ENCODE results near the gene RALA. TPM values are rescaled to one million over a fixed set of nuclear protein-coding genes. Genes with fewer than 3 reads are reported as not detected.

RALA gene
- total RNA-seq, 2 experiments from 2014 or later = 32.5 to 32.8 TPM

DNA sequence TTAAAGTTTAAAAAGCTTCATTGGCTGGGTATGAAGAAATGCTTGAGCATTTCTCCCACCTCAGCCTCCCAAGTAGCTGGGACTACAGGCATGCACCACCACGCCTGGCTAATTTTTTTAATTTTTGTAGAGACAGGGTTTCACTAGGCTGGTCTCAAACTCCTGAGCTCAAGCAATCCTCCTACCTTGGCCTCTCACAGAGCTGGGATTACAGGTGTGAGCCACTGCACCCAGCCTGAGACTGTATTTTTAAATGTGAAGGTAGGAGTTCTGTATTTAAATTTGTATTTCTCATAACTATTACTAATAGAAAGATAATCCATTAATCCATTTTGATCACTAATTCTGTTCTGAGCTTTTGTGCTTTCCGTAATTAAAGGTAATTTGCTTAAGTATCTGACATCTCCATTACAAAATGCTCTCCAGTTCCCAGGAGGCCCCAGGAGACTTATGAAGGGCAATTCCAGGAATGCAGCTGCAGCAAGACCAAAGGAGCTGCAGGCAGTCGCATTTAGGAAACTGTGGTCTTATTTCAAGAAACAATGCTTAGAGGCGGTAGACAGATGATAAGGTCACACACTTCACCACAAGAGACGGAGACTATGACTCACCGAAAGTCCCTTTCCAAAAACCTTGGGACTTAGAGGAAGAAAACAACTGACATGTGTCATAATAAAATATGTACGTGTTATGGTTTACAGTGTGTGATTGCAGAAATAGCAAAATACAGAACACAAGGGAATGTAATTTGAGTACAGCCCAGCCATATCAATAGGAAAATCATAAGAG lies 33.9 kb upstream of the RALA start:
- Mint-ChIP-seq H3K27ac (peak overlapping the region; percentile 79), H3K36me3 (ENCODE audit: low read depth) (no peaks in the 10 kb centered on the region), H3K4me1 (ENCODE audit: low read depth) (peaks cover 51% of the 10 kb centered on the region), H3K9me3 (peaks cover 3% of the 10 kb centered on the region), H3K27me3 (no peaks in the 10 kb centered on the region), H3K4me3 (peak overlapping the region; percentile 34)
- ChIA-PET POLR2A (interaction anchor here (1.1 to 2.3 kb wide), 2 partner anchors 9 to 21 kb away, joined by 3 to 6 read pairs; no protein-coding TSS in a partner anchor), CTCF (interaction anchor here (0.7 to 4.5 kb wide), 6 partner anchors 10 to 546 kb away, joined by 3 to 55 read pairs (median 4); partner anchors contain the start of genes RALA and SUGCT)
- TF ChIP-seq, protein P1, sequence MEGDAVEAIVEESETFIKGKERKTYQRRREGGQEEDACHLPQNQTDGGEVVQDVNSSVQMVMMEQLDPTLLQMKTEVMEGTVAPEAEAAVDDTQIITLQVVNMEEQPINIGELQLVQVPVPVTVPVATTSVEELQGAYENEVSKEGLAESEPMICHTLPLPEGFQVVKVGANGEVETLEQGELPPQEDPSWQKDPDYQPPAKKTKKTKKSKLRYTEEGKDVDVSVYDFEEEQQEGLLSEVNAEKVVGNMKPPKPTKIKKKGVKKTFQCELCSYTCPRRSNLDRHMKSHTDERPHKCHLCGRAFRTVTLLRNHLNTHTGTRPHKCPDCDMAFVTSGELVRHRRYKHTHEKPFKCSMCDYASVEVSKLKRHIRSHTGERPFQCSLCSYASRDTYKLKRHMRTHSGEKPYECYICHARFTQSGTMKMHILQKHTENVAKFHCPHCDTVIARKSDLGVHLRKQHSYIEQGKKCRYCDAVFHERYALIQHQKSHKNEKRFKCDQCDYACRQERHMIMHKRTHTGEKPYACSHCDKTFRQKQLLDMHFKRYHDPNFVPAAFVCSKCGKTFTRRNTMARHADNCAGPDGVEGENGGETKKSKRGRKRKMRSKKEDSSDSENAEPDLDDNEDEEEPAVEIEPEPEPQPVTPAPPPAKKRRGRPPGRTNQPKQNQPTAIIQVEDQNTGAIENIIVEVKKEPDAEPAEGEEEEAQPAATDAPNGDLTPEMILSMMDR (IDR thresholded peaks at IDR 0.05) = no peak
- ATAC-seq (peak; percentile 83), DNase-seq (peak; percentile 92)
- intact Hi-C loops (cut with micrococcal nuclease) = loop anchor here (5.0 kb wide), 2 partner anchors 33 to 143 kb away; partner anchors contain the start of gene RALA

DNA sequence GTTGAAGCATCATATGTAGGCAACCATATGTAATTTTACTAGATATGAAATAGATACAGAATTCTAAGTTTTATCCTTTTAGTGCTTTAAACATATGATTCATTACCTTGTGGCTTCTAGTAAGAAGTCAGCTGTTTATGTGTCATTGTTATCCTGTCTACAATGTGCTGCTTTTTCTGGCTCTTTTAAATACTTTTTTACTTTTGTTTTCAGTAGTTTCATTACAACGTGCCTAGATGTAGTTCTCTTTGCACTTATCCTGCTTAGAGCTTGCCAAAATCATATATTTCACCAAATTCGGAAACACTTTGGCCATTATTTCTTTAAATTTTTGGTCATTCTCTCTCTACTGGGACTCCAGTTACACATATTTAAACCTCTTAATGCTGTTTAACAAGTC lies 30.8 kb upstream of the RALA start:
- peaks cover 44% of the 10 kb centered on the region for H3K4me1 Mint-ChIP-seq (ENCODE audit: low read depth)
- CTCF ChIA-PET = interaction anchor here (0.9 to 3.2 kb wide), 5 partner anchors 12 to 153 kb away, joined by 3 to 20 read pairs (median 5); no protein-coding TSS in a partner anchor
- H3K27me3 Mint-ChIP-seq = no peaks in the 10 kb centered on the region
- TF ChIP-seq, protein P1 (IDR thresholded peaks at IDR 0.05) = no peak
- intact Hi-C loops (cut with micrococcal nuclease) = no loop called here
- peak overlapping the region; percentile 60 for H3K27ac Mint-ChIP-seq
- ATAC-seq = peak; percentile 72
- H3K4me3 Mint-ChIP-seq = peak overlapping the region; percentile 28
- POLR2A ChIA-PET = interaction anchor here (1.1 to 1.2 kb wide), 2 partner anchors 31 to 141 kb away, joined by 3 to 4 read pairs; partner anchors contain the start of gene RALA
- peaks cover 3% of the 10 kb centered on the region for H3K9me3 Mint-ChIP-seq
- H3K36me3 Mint-ChIP-seq (ENCODE audit: low read depth) = no peaks in the 10 kb centered on the region
- no peak for DNase-seq

GRCh38 chr7:39594988-39595620 lies 28.3 kb upstream of the RALA start:
- ATAC-seq = no peak
- TF ChIP-seq, protein P1 (IDR thresholded peaks at IDR 0.05) = no peak
- Mint-ChIP-seq H3K4me1 (ENCODE audit: low read depth) (peaks cover 33% of the 10 kb centered on the region), H3K36me3 (ENCODE audit: low read depth) (no peaks in the 10 kb centered on the region), H3K27me3 (no peaks in the 10 kb centered on the region), H3K9me3 (peaks cover 3% of the 10 kb centered on the region), H3K4me3 (no peak overlapping the region), H3K27ac (no peak overlapping the region)
- ChIA-PET POLR2A (no interaction called here), CTCF (interaction anchor here (1.2 to 1.4 kb wide), 3 partner anchors 10 to 27 kb away, joined by 4 read pairs; no protein-coding TSS in a partner anchor)
- no peak for DNase-seq
- intact Hi-C loops (cut with micrococcal nuclease) = no loop called here

- H3K36me3 Mint-ChIP-seq (ENCODE audit: low read depth) = no peaks in the 10 kb centered on the region
- H3K27me3 Mint-ChIP-seq = no peaks in the 10 kb centered on the region
- H3K9me3 Mint-ChIP-seq = peaks cover 8% of the 10 kb centered on the region
- CTCF ChIA-PET = interaction anchor here (4.0 kb wide), 1 partner anchor 22 kb away, joined by 15 read pairs; no protein-coding TSS in a partner anchor
- TF ChIP-seq, protein P1 (IDR thresholded peaks at IDR 0.05) = no peak
- DNase-seq (no peak), ATAC-seq (no peak)
- POLR2A ChIA-PET = no interaction called here
- no peak overlapping the region for H3K27ac Mint-ChIP-seq
- intact Hi-C loops (cut with micrococcal nuclease) = no loop called here
- no peak overlapping the region for H3K4me3 Mint-ChIP-seq
- H3K4me1 Mint-ChIP-seq (ENCODE audit: low read depth) = peaks cover 27% of the 10 kb centered on the region
Measured at GRCh38 chr7:39602351-39602750, 21.0 kb upstream of the RALA start.

Measured in activated CD8-positive, alpha-beta T cell treated with anti-CD3 and anti-CD28 coated beads for 36 hours (primary cell).